ENCODE results near the gene KIAA1217.
"Not testable (repeated sequence)": the region's sequence is repeated elsewhere in the genome, so short reads cannot be mapped to it uniquely, and the experiment has no call there.

KIAA1217 gene

GRCh38 chr10:24468281-24468751 lies 259.4 kb downstream of the KIAA1217 start:
- no peak for DNase-seq

DNA sequence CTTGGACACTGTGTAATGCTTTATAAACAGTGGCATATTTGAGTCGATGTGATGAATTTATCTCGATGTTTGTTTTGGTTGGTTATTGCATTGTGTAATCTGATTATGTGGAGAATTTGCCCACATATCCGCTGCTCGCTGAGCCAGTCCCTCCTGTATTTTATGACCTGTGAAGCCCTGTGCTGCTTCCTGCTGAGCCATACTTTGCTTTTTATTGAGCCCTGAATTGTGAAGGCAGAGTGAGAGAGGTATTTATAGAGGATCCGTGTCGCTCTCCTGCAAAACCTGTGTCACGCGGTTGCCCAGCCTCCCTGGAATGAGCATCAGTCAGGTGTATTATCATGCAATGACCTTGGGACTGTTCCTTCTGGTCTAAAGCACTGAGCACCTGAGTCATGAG lies 261.1 kb downstream of the KIAA1217 start:
- no peak for DNase-seq

DNA sequence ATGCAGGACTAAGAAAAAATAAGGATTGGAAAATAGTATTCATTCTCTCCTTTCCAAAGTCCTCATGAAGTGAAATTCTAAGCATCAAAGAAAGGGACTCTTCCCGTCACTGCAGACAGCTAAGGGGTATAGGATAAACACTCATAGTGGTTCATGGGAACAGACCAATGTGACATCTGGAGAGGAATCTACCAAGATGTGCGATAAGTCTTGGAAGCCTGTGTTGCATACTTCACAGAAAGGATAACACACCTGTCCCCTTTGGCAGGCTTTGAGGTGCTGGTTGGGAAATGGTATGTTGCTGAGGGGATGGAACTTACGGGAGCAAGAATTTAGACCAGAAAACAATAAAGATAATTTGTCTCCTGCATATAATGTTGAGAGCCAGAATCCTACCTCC lies 266.7 kb downstream of the KIAA1217 start:
- no peak for DNase-seq

GRCh38 chr10:24476913-24477701 lies 268.2 kb downstream of the KIAA1217 start:
- no peak for DNase-seq

- DNase-seq, result no peak
Observed at GRCh38 chr10:24477915-24478314, 269.0 kb downstream of the KIAA1217 start.

- DNase-seq, result no peak
Observed at GRCh38 chr10:24479806-24480205, 270.9 kb downstream of the KIAA1217 start.

DNA sequence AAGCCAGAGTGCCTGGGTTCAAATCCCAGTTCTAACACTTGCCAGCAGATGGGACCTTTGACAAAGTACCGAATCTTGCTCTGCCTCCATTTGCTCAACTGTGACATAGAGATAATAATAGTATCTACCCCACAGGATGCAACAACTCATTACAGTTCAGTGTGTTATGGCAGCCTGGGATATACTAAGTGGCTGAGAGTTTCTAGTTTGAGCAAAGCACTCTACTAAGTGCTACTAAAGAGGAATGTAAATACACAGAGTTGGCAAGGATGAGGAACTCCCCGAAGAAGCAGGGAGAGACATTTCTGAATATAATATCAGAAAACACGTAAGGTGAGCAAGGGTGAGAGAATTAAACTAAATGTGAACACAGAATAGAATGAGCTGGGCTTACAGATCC lies 271.5 kb downstream of the KIAA1217 start:
- no peak for DNase-seq

- DNase-seq, result no peak
Observed at GRCh38 chr10:24481241-24481640, 272.3 kb downstream of the KIAA1217 start.

GRCh38 chr10:24482713-24483112 lies 273.8 kb downstream of the KIAA1217 start:
- not testable (repeated sequence) for DNase-seq

DNA sequence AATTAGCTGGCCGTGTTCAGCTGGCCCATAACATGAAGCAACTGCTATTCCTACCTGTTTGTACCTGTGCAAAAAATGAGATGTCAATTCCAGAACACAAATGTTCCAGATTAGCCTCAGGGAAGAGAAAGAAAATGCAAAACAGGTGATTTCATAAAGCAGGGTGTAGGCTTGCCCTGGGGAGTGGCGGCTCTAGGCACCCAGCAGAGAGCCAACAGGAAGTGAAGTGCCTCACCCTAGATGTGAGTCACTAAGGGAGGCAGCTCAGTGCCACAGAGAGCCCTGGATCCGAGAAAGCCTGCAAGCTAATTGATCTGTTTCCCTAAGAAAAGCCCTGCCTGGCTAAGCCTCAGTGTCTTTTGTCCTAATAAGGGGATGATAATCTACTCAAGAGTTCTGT lies 274.8 kb downstream of the KIAA1217 start:
- DNase-seq, result peak; percentile 40

- no peak for DNase-seq
Observed at GRCh38 chr10:24484771-24485170, 275.8 kb downstream of the KIAA1217 start.

DNA sequence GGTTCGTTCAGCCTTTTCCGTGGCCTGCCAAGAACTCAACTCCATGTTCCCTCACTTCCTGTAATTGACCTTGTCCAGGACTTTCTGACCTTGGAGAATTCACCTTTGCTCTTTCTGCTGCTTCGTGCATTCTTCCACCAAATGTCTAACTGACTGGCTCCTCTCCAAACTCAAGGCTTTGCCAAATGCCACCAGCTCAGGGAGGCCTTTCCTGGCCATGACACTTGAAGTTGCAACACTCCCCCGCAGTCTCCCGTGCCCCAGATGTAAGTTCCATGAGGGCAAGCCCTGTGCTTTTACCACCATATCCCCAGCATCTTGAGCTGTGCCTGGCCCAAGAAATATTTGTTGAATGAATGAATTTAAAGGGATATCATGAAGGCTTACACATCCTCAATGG lies 276.4 kb downstream of the KIAA1217 start:
- DNase-seq, result no peak

DNA sequence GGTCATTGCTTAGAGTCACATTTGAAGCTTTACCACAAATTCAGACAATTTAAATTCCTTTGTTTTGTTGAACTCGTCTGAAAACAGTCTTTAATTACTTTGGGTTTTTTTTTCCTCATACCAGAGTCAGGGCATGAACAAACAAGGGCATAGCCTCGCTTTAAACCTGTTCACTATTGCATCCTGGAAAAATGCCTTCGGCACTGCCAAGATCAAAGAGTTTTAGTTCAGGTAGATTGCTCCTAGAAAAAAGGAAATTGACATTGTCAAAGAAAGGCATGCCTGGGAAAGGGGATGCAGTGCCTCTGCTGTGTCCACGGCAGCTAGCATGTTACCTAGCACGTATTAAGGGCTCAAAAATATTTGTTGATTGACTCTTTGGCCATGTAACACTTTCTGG lies 279.7 kb downstream of the KIAA1217 start:
- no peak for DNase-seq

GRCh38 chr10:24493165-24493564 lies 284.2 kb downstream of the KIAA1217 start:
- no peak for DNase-seq

DNA sequence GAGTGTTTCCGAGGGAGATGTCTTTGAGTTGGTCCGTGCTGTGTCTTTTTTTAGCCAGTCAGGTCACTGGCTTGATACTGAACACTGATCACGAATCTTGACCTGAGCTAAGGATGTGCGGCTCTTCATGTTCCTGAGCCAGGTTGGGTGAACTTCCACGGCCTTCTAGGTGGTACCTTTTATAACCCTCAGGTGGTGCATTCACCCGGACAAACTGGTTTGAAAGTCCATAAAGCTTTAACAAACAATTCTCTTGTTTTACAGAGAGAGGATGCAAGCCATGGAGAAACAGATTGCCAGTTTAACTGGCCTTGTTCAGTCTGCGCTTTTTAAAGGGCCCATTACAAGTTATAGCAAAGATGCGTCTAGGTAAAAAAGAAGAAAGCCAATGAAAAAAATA lies 285.3 kb downstream of the KIAA1217 start:
- DNase-seq, result no peak

DNA sequence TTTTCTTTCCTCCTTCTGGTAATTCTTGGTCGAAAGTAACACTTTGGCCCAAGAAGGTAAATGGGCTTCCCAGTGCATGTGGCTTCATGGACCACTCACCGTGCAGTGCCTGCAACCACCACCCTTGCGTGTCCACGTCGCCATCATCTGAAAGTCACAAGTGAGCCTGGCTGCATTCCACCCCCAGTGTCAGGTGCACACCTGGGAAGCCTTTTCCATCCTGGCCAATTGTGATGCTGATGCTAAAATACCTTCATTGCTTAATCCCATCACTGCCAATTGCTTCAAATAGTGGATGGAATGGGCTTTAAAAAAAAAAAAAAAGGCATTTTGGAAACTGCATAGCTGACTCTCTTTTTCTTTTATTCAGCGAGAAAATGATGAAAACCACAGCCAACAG lies 285.8 kb downstream of the KIAA1217 start:
- DNase-seq, result no peak

DNA sequence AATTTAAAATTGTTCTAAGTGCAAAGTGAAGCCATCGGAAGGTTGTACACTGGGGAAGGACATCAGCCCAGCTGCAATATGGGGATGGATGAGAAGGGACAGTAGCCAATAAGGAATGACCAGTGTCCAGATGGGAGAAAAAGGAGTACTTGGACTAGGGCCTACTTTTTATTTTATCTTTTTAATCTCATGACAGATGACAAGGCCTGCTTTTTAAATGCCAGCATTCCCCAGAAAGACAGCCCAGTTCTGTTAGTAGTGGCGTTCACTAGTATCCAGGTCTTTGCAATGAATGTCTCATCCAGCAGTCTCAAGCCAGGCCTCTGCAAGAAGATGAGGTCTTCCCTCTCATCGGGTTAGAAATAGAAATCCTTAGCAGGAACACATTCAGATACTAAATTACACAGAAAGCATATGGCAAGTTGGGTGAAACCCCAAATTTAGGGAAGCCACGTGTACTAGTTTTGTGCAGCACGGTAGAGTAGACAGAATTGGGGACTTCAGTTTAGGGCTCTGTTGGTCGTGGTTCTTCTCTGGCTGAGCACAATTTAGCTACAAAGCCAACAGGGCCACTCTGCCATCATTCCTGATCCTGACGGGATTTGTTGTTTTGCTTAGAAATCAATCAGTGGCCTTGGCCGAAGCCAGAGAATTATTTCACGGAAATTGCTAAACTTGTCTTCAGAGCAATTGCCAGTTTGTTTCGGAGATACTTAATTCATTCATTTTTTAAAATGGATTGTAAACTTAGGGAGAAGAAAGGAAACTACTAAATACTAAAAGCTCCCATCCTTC lies 286.9 kb downstream of the KIAA1217 start:
- DNase-seq, result no peak

DNA sequence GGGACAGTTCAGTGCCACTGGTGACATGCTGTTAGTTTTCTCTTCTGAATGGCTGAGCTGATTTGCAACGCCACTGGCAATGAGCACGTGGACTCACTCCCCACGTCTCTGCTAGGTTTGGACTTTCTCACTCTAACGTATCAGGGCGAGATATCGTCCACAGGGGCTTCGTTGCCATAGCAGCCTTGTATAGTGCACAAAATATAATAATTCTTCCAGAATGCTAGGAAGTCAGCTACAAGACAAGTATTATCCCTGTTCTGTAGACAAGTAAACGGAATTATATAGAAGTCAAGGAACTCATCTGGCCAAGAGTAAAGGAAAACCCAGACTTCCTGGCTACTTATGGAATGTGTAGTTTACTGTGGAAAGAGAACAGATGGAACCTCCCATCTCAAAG lies 288.0 kb downstream of the KIAA1217 start:
- no peak for DNase-seq

DNA sequence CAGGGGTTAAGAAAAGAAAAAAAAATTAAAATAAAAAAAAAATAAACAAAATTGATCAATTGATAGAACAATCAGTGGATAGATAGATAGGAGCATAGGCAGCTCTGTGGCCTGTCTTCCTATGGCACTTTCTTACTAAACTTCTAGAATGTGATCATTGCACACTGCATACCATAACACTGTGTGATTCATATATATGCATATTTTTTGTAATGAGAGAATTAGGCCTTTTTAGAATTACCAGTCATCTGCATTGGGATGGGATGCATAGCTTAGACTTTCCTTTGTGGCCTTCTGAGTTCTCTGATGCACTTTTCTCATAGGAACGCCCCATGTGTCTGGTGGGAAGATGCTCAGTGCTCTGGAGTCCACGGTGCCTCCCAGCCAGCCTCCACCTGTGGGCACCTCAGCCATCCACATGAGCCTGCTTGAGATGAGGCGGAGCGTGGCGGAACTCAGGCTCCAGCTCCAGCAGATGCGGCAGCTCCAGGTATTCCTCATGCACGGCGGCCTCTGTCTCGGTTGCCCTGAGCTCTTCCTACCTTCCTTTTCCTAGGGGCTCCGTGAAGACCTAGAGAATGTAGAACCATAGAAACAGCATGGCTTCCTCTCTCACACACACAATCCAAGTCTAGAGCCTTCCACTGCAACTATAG lies 292.2 kb downstream of the KIAA1217 start:
- DNase-seq, result no peak

DNA sequence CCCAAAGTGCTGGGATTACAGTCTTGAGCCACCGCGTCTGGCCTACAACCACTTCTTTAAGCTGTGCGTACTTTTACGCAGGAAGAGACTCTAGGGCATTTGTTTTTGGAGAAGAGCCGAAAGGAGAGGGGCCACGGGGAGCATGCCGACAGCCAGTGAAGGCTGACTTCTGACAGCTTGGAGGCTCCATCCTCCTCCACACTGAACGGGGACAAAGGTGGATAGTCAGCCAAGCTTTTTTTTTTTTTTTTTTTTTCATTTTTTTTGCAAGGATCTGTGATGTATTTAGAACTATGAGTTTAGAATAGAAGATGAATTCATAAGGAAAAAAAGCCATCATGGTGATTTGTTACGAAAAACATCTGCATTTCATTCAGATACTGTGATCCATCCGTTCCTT lies 293.1 kb downstream of the KIAA1217 start:
- DNase-seq, result no peak

GRCh38 chr10:24502801-24503460 lies 294.0 kb downstream of the KIAA1217 start:
- DNase-seq, result no peak

- peak; percentile 21 for DNase-seq
Observed at GRCh38 chr10:24503461-24504320, 294.8 kb downstream of the KIAA1217 start.
